Mesendoderm (in vitro differentiated cells): Measurements from ENCODE around the gene ZNF454.
A peak's percentile ranks its signal among the peaks of the same experiment; 100 is the strongest.

Experiments
- DNase-seq: peaks from one replicate; pipeline ENCODE4 v3.0.0; 2013
- H2AK5ac ChIP-seq: 2 replicates; pipeline ENCODE4 v1.6.1; 2013; ENCODE audit warnings: low read length, inconsistent platforms
- H2BK120ac ChIP-seq: 2 replicates; pipeline ENCODE4 v1.6.1; 2013; ENCODE audit warnings: low read depth, mild to moderate bottlenecking, low read length, moderate library complexity, mixed read lengths
- H2BK15ac ChIP-seq: replicated peaks from 2 replicates; pipeline ENCODE4 v1.6.1; 2013; ENCODE audit warnings: low read depth, mild to moderate bottlenecking, moderate library complexity
- H2BK5ac ChIP-seq: 2 replicates; pipeline ENCODE4 v1.6.1; 2013; ENCODE audit warnings: low read length, inconsistent platforms
- H3K18ac ChIP-seq: 2 replicates; pipeline ENCODE4 v1.6.1; 2013; ENCODE audit warnings: mild to moderate bottlenecking, low read length, mixed read lengths
- H3K23ac ChIP-seq: one replicate; pipeline ENCODE4 v1.6.1; 2013; ENCODE audit warnings: low read length
- H3K27ac ChIP-seq: 2 replicates; pipeline ENCODE4 v1.5.1; 2013; ENCODE audit warnings: low read depth, mild to moderate bottlenecking, inconsistent platforms, low read length, moderate library complexity
- H3K27me3 ChIP-seq: 2 replicates; pipeline ENCODE4 v1.6.1; 2013; ENCODE audit warnings: low read length, control low read depth, mild to moderate bottlenecking, inconsistent platforms; ENCODE audit not compliant: insufficient read depth, poor library complexity
- H3K36me3 ChIP-seq: 2 replicates; pipeline ENCODE4 v1.6.1; 2013; ENCODE audit warnings: low read length, inconsistent platforms; ENCODE audit not compliant: control insufficient read depth, insufficient read depth
- H3K4ac ChIP-seq: one replicate; pipeline ENCODE4 v1.6.1; 2013; ENCODE audit warnings: low read depth, mild to moderate bottlenecking, low read length, moderate library complexity
- H3K4me1 ChIP-seq: 2 replicates; pipeline ENCODE4 v1.6.1; 2013; ENCODE audit warnings: low read depth, low read length, inconsistent platforms; ENCODE audit not compliant: control insufficient read depth
- H3K4me2 ChIP-seq: 2 replicates; pipeline ENCODE4 v1.6.1; 2013; ENCODE audit warnings: low read length
- H3K4me3 ChIP-seq: 2 replicates; pipeline ENCODE4 v1.5.1; 2013; ENCODE audit warnings: mild to moderate bottlenecking, low read length
- H3K56ac ChIP-seq: one replicate; pipeline ENCODE4 v1.6.1; 2013; ENCODE audit warnings: low read length
- H3K79me1 ChIP-seq: 2 replicates; pipeline ENCODE4 v1.6.1; 2013; ENCODE audit warnings: low read length, inconsistent platforms
- H3K79me2 ChIP-seq: 2 replicates; pipeline ENCODE4 v1.6.1; 2013; ENCODE audit warnings: mild to moderate bottlenecking, low read length; ENCODE audit not compliant: control insufficient read depth, insufficient read depth
- H3K9ac ChIP-seq: 2 replicates; pipeline ENCODE4 v1.6.1; 2013; ENCODE audit warnings: low read length, inconsistent platforms
- H4K5ac ChIP-seq: one replicate; pipeline ENCODE4 v1.6.1; 2013; ENCODE audit warnings: low read length
- H4K8ac ChIP-seq: one replicate; pipeline ENCODE4 v1.6.1; 2013; ENCODE audit warnings: low read depth, mild to moderate bottlenecking, control low read depth, low read length, moderate library complexity
- WGBS: extraction: QIAGEN DNeasy Blood & Tissue Kit; methylation state at CpG from one replicate; pipeline ENCODE4 v1.1.7; 2013; ENCODE audit warnings: low lambda C conversion rate, missing lambda C conversion rate; ENCODE audit not compliant: insufficient coverage; ENCODE audit errors: extremely low coverage; 5-methylcytosine and 5-hydroxymethylcytosine counted together

The ZNF454 gene

DNA sequence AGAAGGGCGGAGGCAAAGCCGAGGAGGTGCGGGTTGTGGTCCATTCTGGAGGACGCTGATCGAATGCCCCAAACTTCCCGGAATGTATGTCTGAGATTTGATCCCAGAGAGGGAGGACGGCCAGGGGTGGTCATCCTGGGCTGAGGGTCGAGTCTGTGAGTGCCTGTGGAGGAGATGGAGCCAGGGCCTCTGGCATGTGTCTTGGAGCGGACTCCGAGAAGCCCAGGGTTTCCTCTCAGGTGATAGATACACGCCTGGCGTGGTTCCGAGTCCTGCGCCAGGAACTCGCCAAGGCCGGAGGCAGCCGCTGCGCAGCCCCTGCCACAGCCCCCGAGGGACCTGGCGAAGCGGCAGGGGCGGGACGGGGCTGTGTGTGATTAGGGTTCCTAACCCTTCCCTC is 363 bp downstream of the ZNF454 start:
- Histone ChIP-seq H3K9ac (peak overlapping the region; percentile 68), H3K4me1 (no peaks in the 10 kb centered on the region), H2BK120ac (no peak overlapping the region), H3K36me3 (no peaks in the 10 kb centered on the region), H2AK5ac (no peak overlapping the region), H3K4ac (peak overlapping the region; percentile 38), H3K27ac (no peak overlapping the region), H2BK15ac (no peak overlapping the region), H3K79me2 (no peaks in the 10 kb centered on the region), H2BK5ac (no peak overlapping the region), H3K4me3 (peak overlapping the region; percentile 16), H4K8ac (no peak overlapping the region), H3K79me1 (no peaks in the 10 kb centered on the region), H3K23ac (no peak overlapping the region), H3K56ac (peak overlapping the region; percentile 78), H3K18ac (no peak overlapping the region), H3K27me3 (no peaks in the 10 kb centered on the region), H4K5ac (no peak overlapping the region), H3K4me2 (peak overlapping the region; percentile 16)
- WGBS = no CpG with 5 or more reads among the region's 23 CpGs
- no peak for DNase-seq

DNA sequence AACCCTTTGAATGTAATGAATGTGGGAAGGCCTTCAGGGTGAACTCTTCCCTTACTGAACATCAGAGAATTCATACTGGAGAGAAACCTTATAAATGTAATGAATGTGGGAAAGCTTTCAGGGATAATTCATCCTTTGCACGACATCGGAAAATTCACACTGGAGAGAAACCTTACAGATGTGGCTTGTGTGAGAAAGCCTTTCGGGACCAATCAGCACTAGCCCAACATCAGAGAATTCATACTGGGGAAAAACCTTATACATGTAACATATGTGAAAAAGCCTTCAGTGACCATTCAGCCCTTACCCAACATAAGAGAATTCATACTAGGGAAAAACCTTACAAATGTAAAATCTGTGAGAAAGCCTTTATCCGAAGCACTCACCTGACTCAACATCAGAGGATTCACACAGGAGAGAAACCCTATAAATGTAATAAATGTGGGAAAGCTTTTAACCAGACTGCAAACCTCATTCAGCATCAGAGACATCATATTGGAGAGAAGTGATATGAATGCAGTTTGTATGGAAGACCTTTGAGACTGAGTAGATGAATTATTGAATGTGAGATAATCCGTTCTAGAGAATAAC is 24.6 kb downstream of the ZNF454 start:
- H2BK5ac ChIP-seq = no peak overlapping the region
- H3K4ac ChIP-seq = no peak overlapping the region
- no peak overlapping the region for H2AK5ac ChIP-seq
- H3K18ac ChIP-seq = no peak overlapping the region
- H3K9ac ChIP-seq = no peak overlapping the region
- WGBS = no CpG with 5 or more reads among the region's 5 CpGs
- H2BK15ac ChIP-seq = no peak overlapping the region
- H2BK120ac ChIP-seq = no peak overlapping the region
- H3K4me2 ChIP-seq = no peak overlapping the region
- H3K4me3 ChIP-seq = no peak overlapping the region
- no peak overlapping the region for H4K8ac ChIP-seq
- no peaks in the 10 kb centered on the region for H3K4me1 ChIP-seq
- no peak overlapping the region for H4K5ac ChIP-seq
- H3K27ac ChIP-seq = no peak overlapping the region
- DNase-seq = peak; percentile 1
- H3K36me3 ChIP-seq = no peaks in the 10 kb centered on the region
- no peak overlapping the region for H3K23ac ChIP-seq
- H3K56ac ChIP-seq = no peak overlapping the region
- no peaks in the 10 kb centered on the region for H3K79me1 ChIP-seq
- no peaks in the 10 kb centered on the region for H3K27me3 ChIP-seq
- no peaks in the 10 kb centered on the region for H3K79me2 ChIP-seq

DNA sequence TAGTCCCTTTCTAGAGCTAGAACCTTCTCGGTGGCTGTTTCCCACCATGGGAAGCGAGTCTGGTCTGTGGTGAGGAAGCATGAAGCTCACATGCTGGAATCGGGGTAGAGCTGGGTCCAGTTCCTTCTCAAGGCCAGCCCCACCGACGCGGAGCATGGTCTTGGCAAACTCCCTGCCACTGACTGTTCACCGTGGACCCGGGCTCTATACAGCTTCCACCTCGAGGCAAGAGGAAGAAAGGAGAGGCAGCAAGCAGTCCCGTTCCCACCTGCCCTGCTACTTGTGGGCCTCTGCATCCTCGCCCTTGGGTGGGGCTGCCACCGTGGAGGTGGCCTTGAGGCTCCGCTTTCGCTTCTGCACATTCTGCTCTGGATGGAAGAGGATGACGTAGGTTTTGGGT is 40.4 kb downstream of the ZNF454 start:
- no peaks in the 10 kb centered on the region for H3K4me1 ChIP-seq
- no peak overlapping the region for H2AK5ac ChIP-seq
- H2BK15ac ChIP-seq = no peak overlapping the region
- H3K56ac ChIP-seq = no peak overlapping the region
- H3K18ac ChIP-seq = no peak overlapping the region
- H2BK5ac ChIP-seq = no peak overlapping the region
- no peak overlapping the region for H3K27ac ChIP-seq
- no peaks in the 10 kb centered on the region for H3K36me3 ChIP-seq
- H3K27me3 ChIP-seq = no peaks in the 10 kb centered on the region
- no peak overlapping the region for H3K23ac ChIP-seq
- no peak overlapping the region for H2BK120ac ChIP-seq
- H3K79me2 ChIP-seq = no peaks in the 10 kb centered on the region
- no peak overlapping the region for H4K8ac ChIP-seq
- H3K4ac ChIP-seq = no peak overlapping the region
- WGBS = no CpG with 5 or more reads among the region's 15 CpGs
- no peaks in the 10 kb centered on the region for H3K79me1 ChIP-seq
- H3K9ac ChIP-seq = no peak overlapping the region
- H3K4me3 ChIP-seq = no peak overlapping the region
- DNase-seq = no peak
- no peak overlapping the region for H3K4me2 ChIP-seq
- no peak overlapping the region for H4K5ac ChIP-seq

DNA sequence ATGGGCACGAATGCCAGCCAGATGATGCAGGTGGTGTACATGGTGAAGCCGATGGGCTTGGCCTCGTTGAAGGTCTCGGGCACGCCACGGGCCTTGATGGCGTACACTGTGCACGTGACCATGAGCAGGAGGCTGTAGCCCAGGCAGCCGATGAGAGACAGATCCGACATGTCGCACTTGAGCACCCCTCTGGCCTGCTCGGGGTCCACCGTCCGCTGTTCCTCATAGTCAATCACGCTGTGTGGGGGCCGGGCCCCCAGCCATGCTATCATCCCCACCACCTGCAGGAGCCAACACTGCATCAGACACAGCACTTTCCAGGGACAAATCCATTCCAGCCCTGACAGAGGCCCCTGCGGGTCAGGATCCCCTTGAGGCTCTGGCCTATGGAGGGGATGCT is 41.9 kb downstream of the ZNF454 start:
- H3K4ac ChIP-seq = no peak overlapping the region
- no peak overlapping the region for H3K4me3 ChIP-seq
- WGBS = no CpG with 5 or more reads among the region's 17 CpGs
- no peaks in the 10 kb centered on the region for H3K36me3 ChIP-seq
- no peak overlapping the region for H3K9ac ChIP-seq
- no peak overlapping the region for H3K23ac ChIP-seq
- H2AK5ac ChIP-seq = no peak overlapping the region
- H2BK15ac ChIP-seq = no peak overlapping the region
- H3K79me1 ChIP-seq = no peaks in the 10 kb centered on the region
- no peak overlapping the region for H4K8ac ChIP-seq
- no peak overlapping the region for H2BK120ac ChIP-seq
- no peaks in the 10 kb centered on the region for H3K4me1 ChIP-seq
- H3K4me2 ChIP-seq = no peak overlapping the region
- H3K79me2 ChIP-seq = no peaks in the 10 kb centered on the region
- no peak for DNase-seq
- no peak overlapping the region for H4K5ac ChIP-seq
- H3K27ac ChIP-seq = no peak overlapping the region
- H2BK5ac ChIP-seq = no peak overlapping the region
- H3K18ac ChIP-seq = no peak overlapping the region
- no peak overlapping the region for H3K56ac ChIP-seq
- no peaks in the 10 kb centered on the region for H3K27me3 ChIP-seq

DNA sequence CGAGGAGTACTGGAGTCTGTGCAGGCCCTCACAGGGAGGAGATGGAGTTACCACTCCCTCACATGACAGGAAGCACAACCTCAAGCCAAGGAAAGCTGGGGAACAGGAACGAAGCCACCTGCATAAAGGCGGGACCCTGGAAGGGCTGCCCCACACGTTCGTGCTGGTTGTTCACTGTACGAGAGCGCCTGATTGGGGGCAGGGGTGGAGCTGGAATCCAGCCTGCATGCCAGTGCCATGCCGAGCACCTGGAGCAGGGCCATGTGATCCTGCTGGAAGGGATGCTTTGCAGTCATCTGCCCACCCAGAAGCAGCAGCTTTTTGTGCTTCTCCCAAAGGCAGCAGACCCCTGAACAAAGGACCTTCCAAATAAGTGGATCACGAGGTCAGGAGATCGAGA is 42.7 kb downstream of the ZNF454 start:
- Histone ChIP-seq H3K27me3 (no peaks in the 10 kb centered on the region), H3K27ac (no peak overlapping the region), H3K4me1 (no peaks in the 10 kb centered on the region), H3K9ac (no peak overlapping the region), H2BK15ac (no peak overlapping the region), H4K8ac (no peak overlapping the region), H2BK120ac (no peak overlapping the region), H3K4me3 (no peak overlapping the region), H3K4ac (no peak overlapping the region), H3K56ac (no peak overlapping the region), H3K23ac (no peak overlapping the region), H3K79me1 (no peaks in the 10 kb centered on the region), H3K36me3 (no peaks in the 10 kb centered on the region), H3K4me2 (no peak overlapping the region), H3K79me2 (no peaks in the 10 kb centered on the region), H4K5ac (no peak overlapping the region), H2AK5ac (no peak overlapping the region), H3K18ac (no peak overlapping the region), H2BK5ac (no peak overlapping the region)
- DNase-seq = no peak
- whole genome bisulfite sequencing = no CpG with 5 or more reads among the region's 10 CpGs
